Measurements from ENCODE around the gene FAM167B.

DNA sequence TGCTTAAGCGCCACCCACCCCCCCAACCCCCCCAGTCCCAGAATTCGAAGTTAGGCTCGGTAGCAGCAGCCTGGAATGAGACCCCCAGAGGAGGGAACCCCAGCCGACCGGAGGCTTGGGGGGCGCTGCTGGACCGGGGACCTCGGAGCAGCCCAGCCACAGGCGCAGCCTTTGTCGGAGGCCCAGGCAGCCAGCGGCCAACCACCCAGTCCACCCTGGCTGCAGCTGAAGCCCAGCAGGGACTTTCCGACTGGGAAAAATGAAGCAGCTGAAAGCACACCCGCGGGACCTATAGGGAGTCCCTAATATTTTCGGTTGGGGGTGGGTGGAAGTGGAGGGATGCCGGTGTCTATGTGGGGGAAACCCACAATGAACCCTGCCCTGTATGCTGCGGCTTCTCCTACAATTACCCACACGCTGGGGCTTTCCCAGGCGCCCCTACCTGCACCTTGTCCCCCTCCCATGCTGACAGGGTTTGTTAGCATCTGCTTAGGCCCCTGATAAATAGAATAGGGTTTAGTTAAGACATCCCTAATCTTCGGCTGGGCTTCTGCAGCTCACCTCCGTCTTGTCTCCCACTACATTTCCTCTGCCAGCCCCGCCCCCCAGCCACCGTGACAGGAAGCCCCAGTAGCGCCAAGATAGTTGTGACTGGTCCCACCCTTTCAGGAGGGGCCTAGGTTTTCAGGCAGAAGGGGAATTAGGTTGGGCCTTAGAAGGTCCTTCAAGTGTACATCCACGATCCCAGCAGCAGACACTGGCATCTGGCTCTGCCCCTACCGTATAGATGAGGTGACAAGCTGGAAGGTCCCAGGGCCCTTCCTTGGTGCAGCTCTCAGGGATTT is 45.8 kb upstream of the FAM167B start:
- TF ChIP-seq POLR2A (IDR thresholded peaks at IDR 0.05; ENCODE audit: extremely low read depth, insufficient read length): no peak
- TF ChIP-seq, protein P1, sequence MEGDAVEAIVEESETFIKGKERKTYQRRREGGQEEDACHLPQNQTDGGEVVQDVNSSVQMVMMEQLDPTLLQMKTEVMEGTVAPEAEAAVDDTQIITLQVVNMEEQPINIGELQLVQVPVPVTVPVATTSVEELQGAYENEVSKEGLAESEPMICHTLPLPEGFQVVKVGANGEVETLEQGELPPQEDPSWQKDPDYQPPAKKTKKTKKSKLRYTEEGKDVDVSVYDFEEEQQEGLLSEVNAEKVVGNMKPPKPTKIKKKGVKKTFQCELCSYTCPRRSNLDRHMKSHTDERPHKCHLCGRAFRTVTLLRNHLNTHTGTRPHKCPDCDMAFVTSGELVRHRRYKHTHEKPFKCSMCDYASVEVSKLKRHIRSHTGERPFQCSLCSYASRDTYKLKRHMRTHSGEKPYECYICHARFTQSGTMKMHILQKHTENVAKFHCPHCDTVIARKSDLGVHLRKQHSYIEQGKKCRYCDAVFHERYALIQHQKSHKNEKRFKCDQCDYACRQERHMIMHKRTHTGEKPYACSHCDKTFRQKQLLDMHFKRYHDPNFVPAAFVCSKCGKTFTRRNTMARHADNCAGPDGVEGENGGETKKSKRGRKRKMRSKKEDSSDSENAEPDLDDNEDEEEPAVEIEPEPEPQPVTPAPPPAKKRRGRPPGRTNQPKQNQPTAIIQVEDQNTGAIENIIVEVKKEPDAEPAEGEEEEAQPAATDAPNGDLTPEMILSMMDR (IDR thresholded peaks at IDR 0.05; ENCODE audit: low read depth, low read length): no peak
